WTC11 (cell line): Measurements from ENCODE around the gene ACTRT3.

Source experiments
- ATF1 ChIP-seq: sonication (generic); formaldehyde crosslinking; IDR thresholded peaks from 2 replicates; pipeline ENCODE4 v1.8.1; 2023; ENCODE audit warnings: mild to moderate bottlenecking, moderate library complexity, missing genetic modification reagents
- CTCF ChIP-seq: fragments of 200-600 bp; IDR thresholded peaks from 2 replicates; pipeline ENCODE4 v1.8.0; 2022; ENCODE audit warnings: antibody characterized with exemption
- ETV6 ChIP-seq: sonication (generic); formaldehyde crosslinking; IDR thresholded peaks from 2 replicates; pipeline ENCODE4 v1.8.1; 2022; ENCODE audit warnings: mild to moderate bottlenecking, missing genetic modification reagents
- GTF2I ChIP-seq: fragments of 250-450 bp; sonication (Bioruptor Pico); conservative IDR thresholded peaks from 2 replicates; pipeline ENCODE4 v1.4.0; 2021; ENCODE audit warnings: mild to moderate bottlenecking
- IRF1 ChIP-seq: sonication (generic); formaldehyde crosslinking; IDR thresholded peaks from 2 replicates; pipeline ENCODE4 v1.8.0; 2023; ENCODE audit warnings: missing genetic modification reagents
- MYBL2 ChIP-seq: sonication (generic); formaldehyde crosslinking; IDR thresholded peaks from 2 replicates; pipeline ENCODE4 v1.8.1; 2023; ENCODE audit warnings: mild to moderate bottlenecking, moderate library complexity, missing genetic modification reagents
- RELA ChIP-seq: sonication (generic); formaldehyde crosslinking; IDR thresholded peaks from 2 replicates; pipeline ENCODE4 v1.8.1; 2022; ENCODE audit warnings: missing genetic modification reagents, mild to moderate bottlenecking, borderline replicate concordance
- TEAD1 ChIP-seq: sonication (generic); formaldehyde crosslinking; IDR thresholded peaks from 2 replicates; pipeline ENCODE4 v1.8.0; 2022; ENCODE audit warnings: mild to moderate bottlenecking, missing genetic modification reagents
- ZNF263 ChIP-seq: sonication (generic); formaldehyde crosslinking; IDR thresholded peaks from 2 replicates; pipeline ENCODE4 v1.8.1; 2022; ENCODE audit warnings: low read depth, mild to moderate bottlenecking, moderate library complexity, missing genetic modification reagents
- TF ChIP-seq, protein P1 (sequence below): sonication (generic); formaldehyde crosslinking; IDR thresholded peaks from 2 replicates; pipeline ENCODE4 v1.8.1; 2023; ENCODE audit warnings: mild to moderate bottlenecking, missing genetic modification reagents, moderate library complexity
- TF ChIP-seq, protein P2 (sequence below): fragments of 250-450 bp; sonication (Bioruptor Pico); IDR thresholded peaks from 2 replicates; pipeline ENCODE4 v1.9.0; 2021; ENCODE audit warnings: moderate library complexity, mild to moderate bottlenecking, inconsistent platforms, borderline replicate concordance

- TF ChIP-seq CTCF (no peak), ATF1 (CRISPR knock-in tag) (no peak), GTF2I (CRISPR knock-in tag) (no peak), ZNF263 (CRISPR knock-in tag) (no peak), TEAD1 (CRISPR knock-in tag) (no peak), RELA (no peak), MYBL2 (CRISPR knock-in tag) (no peak), IRF1 (CRISPR knock-in tag) (no peak), ETV6 (CRISPR knock-in tag) (no peak)
- TF ChIP-seq, protein P1, sequence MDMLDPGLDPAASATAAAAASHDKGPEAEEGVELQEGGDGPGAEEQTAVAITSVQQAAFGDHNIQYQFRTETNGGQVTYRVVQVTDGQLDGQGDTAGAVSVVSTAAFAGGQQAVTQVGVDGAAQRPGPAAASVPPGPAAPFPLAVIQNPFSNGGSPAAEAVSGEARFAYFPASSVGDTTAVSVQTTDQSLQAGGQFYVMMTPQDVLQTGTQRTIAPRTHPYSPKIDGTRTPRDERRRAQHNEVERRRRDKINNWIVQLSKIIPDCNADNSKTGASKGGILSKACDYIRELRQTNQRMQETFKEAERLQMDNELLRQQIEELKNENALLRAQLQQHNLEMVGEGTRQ (CRISPR knock-in tag), result no peak
- TF ChIP-seq, protein P2, sequence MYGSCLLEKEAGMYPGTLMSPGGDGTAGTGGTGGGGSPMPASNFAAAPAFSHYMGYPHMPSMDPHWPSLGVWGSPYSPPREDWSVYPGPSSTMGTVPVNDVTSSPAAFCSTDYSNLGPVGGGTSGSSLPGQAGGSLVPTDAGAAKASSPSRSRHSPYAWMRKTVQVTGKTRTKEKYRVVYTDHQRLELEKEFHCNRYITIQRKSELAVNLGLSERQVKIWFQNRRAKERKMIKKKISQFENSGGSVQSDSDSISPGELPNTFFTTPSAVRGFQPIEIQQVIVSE, result no peak
Measured at GRCh38 chr3:169746924-169747323, 22.4 kb downstream of the ACTRT3 start.
